ENCODE results near the gene PRKCA.

Gene PRKCA

DNA sequence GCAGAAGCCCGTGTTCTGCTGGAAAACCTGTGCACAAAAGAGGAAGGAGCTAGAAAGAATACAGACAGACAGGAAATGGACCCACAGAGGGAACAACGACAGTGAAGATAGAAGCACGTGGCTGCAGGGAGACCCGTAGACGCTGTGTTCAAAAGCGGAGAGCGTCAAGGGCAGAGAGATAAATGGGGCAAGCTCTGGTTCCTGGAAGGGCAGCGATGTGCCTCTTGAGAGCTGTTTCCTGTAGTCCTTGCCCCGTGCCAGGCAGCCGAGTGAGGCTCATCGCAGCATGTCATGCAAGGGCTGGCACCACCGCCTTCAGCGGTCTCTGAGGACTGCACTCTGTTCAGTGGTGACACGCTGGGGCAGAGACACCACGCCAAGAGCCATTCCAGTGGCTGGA, 488.9 kb downstream of the PRKCA start:
- CTCF ChIA-PET, result interaction anchor here (1.0 kb wide), 1 partner anchor 15 kb away, joined by 4 read pairs; no protein-coding TSS in a partner anchor
- POLR2A ChIA-PET (ENCODE audit: low non-redundant PET), result no interaction called here
- H3K27ac ChIP-seq, result no peak overlapping the region
- TF ChIP-seq, protein P1, sequence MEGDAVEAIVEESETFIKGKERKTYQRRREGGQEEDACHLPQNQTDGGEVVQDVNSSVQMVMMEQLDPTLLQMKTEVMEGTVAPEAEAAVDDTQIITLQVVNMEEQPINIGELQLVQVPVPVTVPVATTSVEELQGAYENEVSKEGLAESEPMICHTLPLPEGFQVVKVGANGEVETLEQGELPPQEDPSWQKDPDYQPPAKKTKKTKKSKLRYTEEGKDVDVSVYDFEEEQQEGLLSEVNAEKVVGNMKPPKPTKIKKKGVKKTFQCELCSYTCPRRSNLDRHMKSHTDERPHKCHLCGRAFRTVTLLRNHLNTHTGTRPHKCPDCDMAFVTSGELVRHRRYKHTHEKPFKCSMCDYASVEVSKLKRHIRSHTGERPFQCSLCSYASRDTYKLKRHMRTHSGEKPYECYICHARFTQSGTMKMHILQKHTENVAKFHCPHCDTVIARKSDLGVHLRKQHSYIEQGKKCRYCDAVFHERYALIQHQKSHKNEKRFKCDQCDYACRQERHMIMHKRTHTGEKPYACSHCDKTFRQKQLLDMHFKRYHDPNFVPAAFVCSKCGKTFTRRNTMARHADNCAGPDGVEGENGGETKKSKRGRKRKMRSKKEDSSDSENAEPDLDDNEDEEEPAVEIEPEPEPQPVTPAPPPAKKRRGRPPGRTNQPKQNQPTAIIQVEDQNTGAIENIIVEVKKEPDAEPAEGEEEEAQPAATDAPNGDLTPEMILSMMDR (conservative IDR thresholded peaks at IDR 0.05; ENCODE audit: low read depth), result no peak
- DNase-seq (ENCODE audit: low spot score), result no peak

DNA sequence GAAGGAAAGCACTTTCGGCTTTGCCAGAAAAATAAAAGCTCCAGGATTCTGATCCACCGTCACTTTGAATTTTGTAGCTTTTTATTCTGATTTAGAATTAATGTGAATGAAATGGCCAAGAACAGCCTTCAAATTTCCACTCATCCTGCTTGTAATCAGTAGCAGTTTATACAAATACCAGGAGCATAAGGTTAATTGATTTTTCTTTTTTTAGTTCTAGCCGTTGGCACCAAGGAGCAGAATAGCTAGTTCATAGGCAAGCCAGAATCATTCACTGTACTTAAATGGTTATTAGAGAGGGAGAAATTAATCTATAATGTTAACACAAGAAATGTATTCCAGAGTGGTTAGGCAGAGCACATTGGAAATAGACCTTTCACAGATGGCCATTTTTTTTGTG, 491.4 kb downstream of the PRKCA start:
- CTCF ChIA-PET, result no interaction called here
- POLR2A ChIA-PET (ENCODE audit: low non-redundant PET), result no interaction called here
- TF ChIP-seq, protein P1 (conservative IDR thresholded peaks at IDR 0.05; ENCODE audit: low read depth), result no peak
- DNase-seq (ENCODE audit: low spot score), result no peak
- no peak overlapping the region for H3K27ac ChIP-seq

DNA sequence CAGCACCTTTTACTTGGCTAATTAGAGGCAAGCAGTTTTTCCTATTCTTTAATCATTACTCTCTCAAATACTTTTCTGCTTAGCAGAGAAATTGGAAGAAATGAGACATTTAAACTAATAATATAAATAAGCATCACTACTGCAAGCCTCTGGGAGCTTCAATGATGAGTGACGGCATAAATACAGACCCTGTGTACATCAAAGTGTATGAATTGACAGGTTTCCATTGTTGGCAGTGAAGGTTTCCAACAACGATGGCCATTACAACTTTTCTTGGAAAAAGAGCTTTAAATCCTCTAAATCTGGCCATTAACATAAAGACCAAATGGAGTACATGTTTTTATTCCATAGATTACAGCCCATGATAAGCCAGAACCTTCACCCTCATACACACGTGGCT, 493.1 kb downstream of the PRKCA start:
- POLR2A ChIA-PET (ENCODE audit: low non-redundant PET), result no interaction called here

DNA sequence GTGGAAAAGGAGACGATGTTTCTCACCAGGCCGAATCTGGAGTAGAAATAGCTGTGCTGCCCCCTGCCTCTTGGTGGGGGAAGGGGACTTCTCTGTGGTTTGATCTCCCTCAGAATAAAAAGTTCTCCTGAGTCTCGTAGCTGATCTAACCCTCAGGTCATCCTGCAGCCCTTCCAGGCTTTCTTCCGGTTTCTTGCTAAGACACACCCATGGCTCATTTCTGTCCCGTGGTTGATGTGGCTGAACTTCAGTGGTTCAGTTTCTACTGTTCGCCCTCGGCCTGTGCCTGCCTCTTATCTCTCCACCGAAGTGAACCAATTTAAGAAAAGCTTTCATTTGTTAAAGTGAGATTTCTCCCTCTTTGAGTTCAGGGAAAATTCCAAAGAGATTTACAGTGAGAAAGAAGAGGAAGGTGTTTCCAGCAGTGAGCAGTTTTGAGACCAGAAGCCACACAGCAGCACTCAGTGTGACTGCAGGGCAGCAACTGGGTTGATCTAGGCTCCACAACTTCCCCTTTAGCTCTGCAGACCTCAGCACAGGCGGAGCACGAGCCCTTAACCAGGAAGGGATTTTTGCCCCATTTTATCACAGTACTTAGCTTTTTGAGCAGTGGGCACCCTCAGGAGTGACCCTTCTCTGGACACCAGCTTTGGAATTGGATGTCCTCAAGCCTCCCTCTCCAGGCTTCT, 497.6 kb downstream of the PRKCA start:
- DNase-seq (ENCODE audit: low spot score), result no peak
- H3K27ac ChIP-seq, result no peak overlapping the region
- POLR2A ChIA-PET (ENCODE audit: low non-redundant PET), result no interaction called here
- CTCF ChIA-PET, result interaction anchor here (0.6 to 1.2 kb wide), 2 partner anchors 52 to 72 kb away, joined by 3 to 4 read pairs; no protein-coding TSS in a partner anchor
- TF ChIP-seq, protein P1 (conservative IDR thresholded peaks at IDR 0.05; ENCODE audit: low read depth), result no peak

More for the DNA sequence above, 493.1 kb downstream of the PRKCA start:
- no peak for DNase-seq (ENCODE audit: low spot score)
- TF ChIP-seq, protein P1 (conservative IDR thresholded peaks at IDR 0.05; ENCODE audit: low read depth), result no peak
- CTCF ChIA-PET, result interaction anchor here (0.7 kb wide), 1 partner anchor 555 kb away, joined by 5 read pairs; no protein-coding TSS in a partner anchor
- no peak overlapping the region for H3K27ac ChIP-seq

DNA sequence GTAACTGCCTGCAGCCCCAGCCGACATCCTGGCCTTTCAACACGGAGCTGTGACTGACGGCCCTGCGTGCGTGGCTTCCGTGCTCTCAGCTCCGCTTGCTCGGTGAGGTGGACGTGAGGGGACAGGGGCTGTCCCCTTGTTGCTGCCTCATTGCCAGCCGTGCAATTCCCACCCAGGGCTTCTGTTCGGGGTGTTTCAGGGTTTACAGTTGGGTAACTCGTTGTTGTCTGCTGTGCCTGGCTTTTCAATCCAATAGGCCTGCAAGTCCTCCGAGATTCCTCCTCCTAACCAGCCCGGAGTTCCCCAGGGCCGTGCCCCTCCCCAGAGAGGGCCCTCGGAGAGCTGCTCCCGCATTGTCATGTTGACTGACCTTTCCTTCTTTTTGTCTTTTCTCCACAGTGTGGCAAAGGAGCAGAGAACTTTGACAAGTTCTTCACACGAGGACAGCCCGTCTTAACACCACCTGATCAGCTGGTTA, 501.1 kb downstream of the PRKCA start:
- DNase-seq (ENCODE audit: low spot score), result no peak
- TF ChIP-seq, protein P1 (conservative IDR thresholded peaks at IDR 0.05; ENCODE audit: low read depth), result no peak
- ChIA-PET POLR2A (ENCODE audit: low non-redundant PET) (no interaction called here), CTCF (interaction anchor here (0.6 kb wide), 1 partner anchor 122 kb away, joined by 4 read pairs; no protein-coding TSS in a partner anchor)
- no peak overlapping the region for H3K27ac ChIP-seq

DNA sequence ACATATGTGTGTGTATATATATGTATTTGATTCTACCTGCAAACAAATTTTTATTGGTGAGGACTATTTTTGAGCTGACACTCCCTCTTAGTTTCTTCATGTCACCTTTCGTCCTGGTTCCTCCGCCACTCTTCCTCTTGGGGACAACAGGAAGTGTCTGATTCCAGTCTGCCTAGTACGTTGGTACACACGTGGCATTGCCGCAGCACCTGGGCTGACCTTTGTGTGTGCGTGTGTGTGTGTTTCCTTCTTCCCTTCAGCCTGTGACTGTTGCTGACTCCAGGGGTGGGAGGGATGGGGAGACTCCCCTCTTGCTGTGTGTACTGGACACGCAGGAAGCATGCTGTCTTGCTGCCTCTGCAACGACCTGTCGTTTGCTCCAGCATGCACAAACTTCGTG, 503.2 kb downstream of the PRKCA start:
- ChIA-PET CTCF (no interaction called here), POLR2A (ENCODE audit: low non-redundant PET) (no interaction called here)
- TF ChIP-seq, protein P1 (conservative IDR thresholded peaks at IDR 0.05; ENCODE audit: low read depth), result no peak
- no peak overlapping the region for H3K27ac ChIP-seq
- DNase-seq (ENCODE audit: low spot score), result no peak
